Mammary epithelial cell (primary cell): ENCODE measurements around the gene PPP1R2.

Experiments used
- EZH2 ChIP-seq: IDR thresholded peaks from 2 replicates; pipeline ENCODE4 v1.6.1; 2012; ENCODE audit warnings: low read length, inconsistent platforms, borderline replicate concordance
- TF ChIP-seq, protein P1 (sequence below), 2 donors: IDR thresholded peaks in 1 of 2; conservative IDR thresholded peaks in 1 of 2; 2 replicates each; pipeline ENCODE4 v1.5.1; 2011 to 2012; ENCODE audit warnings: inconsistent platforms in 2 of 2, low read length in 2 of 2, mild to moderate bottlenecking in 2 of 2, control low read depth in 1 of 2, low read depth in 1 of 2; ENCODE audit not compliant: insufficient read depth in 1 of 2; ENCODE audit errors: extremely low read depth in 1 of 2

GRCh38 chr3:195583831-195584542 is 40.9 kb upstream of the PPP1R2 start, which contains the start of gene APOD:
- TF ChIP-seq, protein P1, sequence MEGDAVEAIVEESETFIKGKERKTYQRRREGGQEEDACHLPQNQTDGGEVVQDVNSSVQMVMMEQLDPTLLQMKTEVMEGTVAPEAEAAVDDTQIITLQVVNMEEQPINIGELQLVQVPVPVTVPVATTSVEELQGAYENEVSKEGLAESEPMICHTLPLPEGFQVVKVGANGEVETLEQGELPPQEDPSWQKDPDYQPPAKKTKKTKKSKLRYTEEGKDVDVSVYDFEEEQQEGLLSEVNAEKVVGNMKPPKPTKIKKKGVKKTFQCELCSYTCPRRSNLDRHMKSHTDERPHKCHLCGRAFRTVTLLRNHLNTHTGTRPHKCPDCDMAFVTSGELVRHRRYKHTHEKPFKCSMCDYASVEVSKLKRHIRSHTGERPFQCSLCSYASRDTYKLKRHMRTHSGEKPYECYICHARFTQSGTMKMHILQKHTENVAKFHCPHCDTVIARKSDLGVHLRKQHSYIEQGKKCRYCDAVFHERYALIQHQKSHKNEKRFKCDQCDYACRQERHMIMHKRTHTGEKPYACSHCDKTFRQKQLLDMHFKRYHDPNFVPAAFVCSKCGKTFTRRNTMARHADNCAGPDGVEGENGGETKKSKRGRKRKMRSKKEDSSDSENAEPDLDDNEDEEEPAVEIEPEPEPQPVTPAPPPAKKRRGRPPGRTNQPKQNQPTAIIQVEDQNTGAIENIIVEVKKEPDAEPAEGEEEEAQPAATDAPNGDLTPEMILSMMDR (conservative IDR thresholded peaks at IDR 0.05 in 1 of 2, IDR thresholded peaks at IDR 0.05 in 1 of 2; ENCODE audit: extremely low read depth in 1 of 2, insufficient read depth in 1 of 2, low read depth in 1 of 2, low read length in 2 of 2): no peak
- TF ChIP-seq EZH2: no peak
